GM10266 (cell line): Measurements from ENCODE around the gene SIN3B.

Experiments used
- DNase-seq: peaks from one replicate; pipeline ENCODE4 v3.0.0; 2012; ENCODE audit errors: extremely low spot score
- TF ChIP-seq, protein P1 (sequence below): IDR thresholded peaks from 2 replicates; pipeline ENCODE4 v1.5.1; 2012; ENCODE audit warnings: mild to moderate bottlenecking, low read depth; ENCODE audit not compliant: control insufficient read depth, insufficient read depth; ENCODE audit errors: missing control alignments

SIN3B gene

GRCh38 chr19:16837035-16837362 lies 7.8 kb downstream of the SIN3B start:
- DNase-seq: no peak
- TF ChIP-seq, protein P1, sequence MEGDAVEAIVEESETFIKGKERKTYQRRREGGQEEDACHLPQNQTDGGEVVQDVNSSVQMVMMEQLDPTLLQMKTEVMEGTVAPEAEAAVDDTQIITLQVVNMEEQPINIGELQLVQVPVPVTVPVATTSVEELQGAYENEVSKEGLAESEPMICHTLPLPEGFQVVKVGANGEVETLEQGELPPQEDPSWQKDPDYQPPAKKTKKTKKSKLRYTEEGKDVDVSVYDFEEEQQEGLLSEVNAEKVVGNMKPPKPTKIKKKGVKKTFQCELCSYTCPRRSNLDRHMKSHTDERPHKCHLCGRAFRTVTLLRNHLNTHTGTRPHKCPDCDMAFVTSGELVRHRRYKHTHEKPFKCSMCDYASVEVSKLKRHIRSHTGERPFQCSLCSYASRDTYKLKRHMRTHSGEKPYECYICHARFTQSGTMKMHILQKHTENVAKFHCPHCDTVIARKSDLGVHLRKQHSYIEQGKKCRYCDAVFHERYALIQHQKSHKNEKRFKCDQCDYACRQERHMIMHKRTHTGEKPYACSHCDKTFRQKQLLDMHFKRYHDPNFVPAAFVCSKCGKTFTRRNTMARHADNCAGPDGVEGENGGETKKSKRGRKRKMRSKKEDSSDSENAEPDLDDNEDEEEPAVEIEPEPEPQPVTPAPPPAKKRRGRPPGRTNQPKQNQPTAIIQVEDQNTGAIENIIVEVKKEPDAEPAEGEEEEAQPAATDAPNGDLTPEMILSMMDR: no peak

GRCh38 chr19:16841391-16841926 lies 12.3 kb downstream of the SIN3B start:
- TF ChIP-seq, protein P1: no peak
- DNase-seq: no peak

GRCh38 chr19:16846901-16847300 lies 17.7 kb downstream of the SIN3B start:
- TF ChIP-seq, protein P1: no peak
- no peak for DNase-seq

GRCh38 chr19:16847430-16847829 lies 18.2 kb downstream of the SIN3B start:
- TF ChIP-seq, protein P1: no peak
- no peak for DNase-seq

GRCh38 chr19:16849168-16849567 lies 20.0 kb downstream of the SIN3B start:
- TF ChIP-seq, protein P1: no peak
- no peak for DNase-seq

DNA sequence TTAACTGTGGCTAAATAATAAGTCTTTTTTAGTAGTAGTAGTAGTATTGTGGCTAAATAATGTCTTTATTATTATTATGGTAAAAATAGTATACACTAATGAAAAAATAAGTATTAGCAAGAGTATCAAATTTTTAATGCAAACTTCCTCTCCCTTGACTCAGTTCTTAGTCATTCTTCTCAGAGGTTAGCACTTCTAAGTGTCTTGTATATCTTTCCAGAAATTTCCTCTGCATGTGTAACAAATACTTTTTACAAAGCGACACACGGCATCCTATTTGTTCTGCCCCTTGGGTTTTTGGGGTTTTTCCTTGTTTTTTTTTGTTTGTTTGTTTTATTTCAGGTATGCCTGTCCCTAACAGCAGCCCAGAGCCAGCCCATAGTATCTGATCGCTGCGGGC lies 20.9 kb downstream of the SIN3B start:
- no peak for DNase-seq
- TF ChIP-seq, protein P1: no peak

DNA sequence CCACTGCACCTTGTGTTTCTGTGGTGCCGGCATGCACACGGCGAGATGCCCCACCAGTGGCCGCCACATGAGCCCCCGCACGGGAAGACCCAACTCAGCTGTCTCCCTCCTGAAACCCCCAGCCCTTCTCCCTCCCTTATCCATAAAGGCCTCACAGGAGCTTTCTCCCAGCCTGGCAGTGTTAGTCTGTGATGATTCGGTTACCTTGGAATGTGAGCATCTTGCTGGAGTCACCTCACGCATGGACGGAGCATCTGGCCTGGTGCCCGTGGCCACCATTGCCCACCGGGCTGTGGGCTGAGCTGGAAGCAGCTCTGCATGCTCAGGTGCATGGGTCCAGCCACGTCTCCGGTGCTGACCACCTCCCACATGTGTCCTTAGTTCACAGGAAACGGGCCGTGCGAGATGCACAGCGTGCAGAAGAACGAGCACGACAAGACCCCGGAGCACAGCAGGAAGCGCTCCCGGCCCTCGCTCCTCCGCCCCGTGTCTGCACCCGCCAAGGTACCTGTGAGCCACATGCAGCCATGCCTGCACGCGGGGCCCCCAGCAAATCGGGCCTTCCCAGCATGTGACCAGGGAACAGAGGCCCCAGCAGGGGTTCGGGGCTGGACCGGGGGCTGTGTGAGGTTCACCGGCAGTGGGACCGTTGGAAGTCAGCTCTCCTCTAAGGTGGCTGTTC lies 22.0 kb downstream of the SIN3B start:
- TF ChIP-seq, protein P1: no peak
- no peak for DNase-seq
